Measurements from ENCODE around the gene HOXB3. TPM values are rescaled to one million over a fixed set of nuclear protein-coding genes. Genes with fewer than 3 reads are reported as not detected.

HOXB3 gene
- total and polyA plus RNA-seq, 2 of the 13 experiments (the other 11 are each of a cell fraction or from before 2014, with no cell fraction given) = not detected

DNA sequence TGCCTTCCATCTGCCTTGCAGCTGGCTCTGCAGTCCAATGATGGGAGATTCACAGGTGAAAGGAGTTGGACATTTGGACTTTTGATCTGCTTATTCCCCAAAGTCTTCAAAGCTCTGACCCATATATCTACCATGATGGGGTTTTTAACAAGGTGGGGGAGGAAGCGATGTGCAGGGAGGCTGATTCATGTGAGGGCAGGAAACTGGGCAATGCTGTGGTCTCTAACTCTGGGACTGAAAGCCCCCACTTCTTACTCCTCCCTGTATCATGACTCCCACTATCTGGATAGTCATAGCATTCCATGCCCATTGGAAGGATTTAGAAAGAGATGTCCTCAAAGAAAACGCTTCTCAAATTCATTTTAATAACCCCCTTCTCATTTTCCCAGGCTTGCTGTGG, 75.6 kb downstream of the HOXB3 start:
- Histone ChIP-seq H3K27me3 (ENCODE audit: control insufficient read depth in 1 of 2, insufficient read depth in 2 of 2, low read length in 2 of 2) (peaks cover 0 to 17% of the 10 kb centered on the region in 2 experiments; a peak in 1 of 5 replicates), H3K79me2 (ENCODE audit: insufficient read depth, low read length) (no peaks in the 10 kb centered on the region), H4K20me1 (ENCODE audit: insufficient read depth, low read length) (no peaks in the 10 kb centered on the region), H3K4me2 (ENCODE audit: low read depth, low read length) (no peak overlapping the region), H2AFZ (ENCODE audit: low read length) (no peak overlapping the region), H3K9ac (ENCODE audit: insufficient read depth, low read depth, low read length) (no peak overlapping the region), H3K36me3 (replicated peaks in 1 of 2; ENCODE audit: control insufficient read depth in 1 of 2, insufficient read depth in 2 of 2, low read length in 2 of 2) (no peaks in the 10 kb centered on the region), H3K9me3 (ENCODE audit: low read length) (no peaks in the 10 kb centered on the region), H3K4me1 (ENCODE audit: insufficient read depth, low read length) (no peaks in the 10 kb centered on the region), H3K27ac (ENCODE audit: extremely low read length, insufficient read depth, low read length) (no peak overlapping the region), H3K4me3 (replicated peaks in 1 of 3; ENCODE audit: insufficient read depth in 1 of 3, low read depth in 2 of 3, low read length in 3 of 3) (no peak overlapping the region)
- no TSS peak for BruUV-seq (replicated peaks)
- 0% methylated on average over 2 of the region's 2 CpGs for WGBS (ENCODE audit: low lambda C conversion rate)
- DNase-seq (ENCODE audit: low spot score) (no peak), FAIRE-seq (no peak), ATAC-seq (no peak)
- CTCF ChIA-PET (ENCODE audit: low intra/inter-chr PET ratio, low total read pairs) = no interaction called here
- POLR2A ChIA-PET = no interaction called here
- intact Hi-C loops (cut with micrococcal nuclease; ENCODE audit: unreplicated experiment) = no loop called here
- TF ChIP-seq ZMYM3 (CRISPR knock-in tag; IDR thresholded peaks at IDR 0.05) = no peak
- TF ChIP-seq, protein P1, sequence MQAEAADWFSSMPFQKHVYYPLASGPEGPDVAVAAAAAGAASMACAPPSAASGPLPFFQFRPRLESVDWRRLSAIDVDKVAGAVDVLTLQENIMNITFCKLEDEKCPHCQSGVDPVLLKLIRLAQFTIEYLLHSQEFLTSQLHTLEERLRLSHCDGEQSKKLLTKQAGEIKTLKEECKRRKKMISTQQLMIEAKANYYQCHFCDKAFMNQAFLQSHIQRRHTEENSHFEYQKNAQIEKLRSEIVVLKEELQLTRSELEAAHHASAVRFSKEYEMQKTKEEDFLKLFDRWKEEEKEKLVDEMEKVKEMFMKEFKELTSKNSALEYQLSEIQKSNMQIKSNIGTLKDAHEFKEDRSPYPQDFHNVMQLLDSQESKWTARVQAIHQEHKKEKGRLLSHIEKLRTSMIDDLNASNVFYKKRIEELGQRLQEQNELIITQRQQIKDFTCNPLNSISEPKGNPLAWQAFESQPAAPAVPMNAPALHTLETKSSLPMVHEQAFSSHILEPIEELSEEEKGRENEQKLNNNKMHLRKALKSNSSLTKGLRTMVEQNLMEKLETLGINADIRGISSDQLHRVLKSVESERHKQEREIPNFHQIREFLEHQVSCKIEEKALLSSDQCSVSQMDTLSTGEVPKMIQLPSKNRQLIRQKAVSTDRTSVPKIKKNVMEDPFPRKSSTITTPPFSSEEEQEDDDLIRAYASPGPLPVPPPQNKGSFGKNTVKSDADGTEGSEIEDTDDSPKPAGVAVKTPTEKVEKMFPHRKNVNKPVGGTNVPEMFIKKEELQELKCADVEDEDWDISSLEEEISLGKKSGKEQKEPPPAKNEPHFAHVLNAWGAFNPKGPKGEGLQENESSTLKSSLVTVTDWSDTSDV (CRISPR knock-in tag; IDR thresholded peaks at IDR 0.05) = no peak
- no peak for TF ChIP-seq SMARCC2 (IDR thresholded peaks at IDR 0.05)
- no peak for TF ChIP-seq ZNF674 (CRISPR knock-in tag; IDR thresholded peaks at IDR 0.05; ENCODE audit: low read depth)
- TF ChIP-seq RFX3 (CRISPR knock-in tag; IDR thresholded peaks at IDR 0.05) = no peak
- in situ Hi-C loops (cut with HindIII; ENCODE audit: extremely low pct_ligation_motif_present, low pct_unique_long_range_greater_than_20kb) = no loop called here

DNA sequence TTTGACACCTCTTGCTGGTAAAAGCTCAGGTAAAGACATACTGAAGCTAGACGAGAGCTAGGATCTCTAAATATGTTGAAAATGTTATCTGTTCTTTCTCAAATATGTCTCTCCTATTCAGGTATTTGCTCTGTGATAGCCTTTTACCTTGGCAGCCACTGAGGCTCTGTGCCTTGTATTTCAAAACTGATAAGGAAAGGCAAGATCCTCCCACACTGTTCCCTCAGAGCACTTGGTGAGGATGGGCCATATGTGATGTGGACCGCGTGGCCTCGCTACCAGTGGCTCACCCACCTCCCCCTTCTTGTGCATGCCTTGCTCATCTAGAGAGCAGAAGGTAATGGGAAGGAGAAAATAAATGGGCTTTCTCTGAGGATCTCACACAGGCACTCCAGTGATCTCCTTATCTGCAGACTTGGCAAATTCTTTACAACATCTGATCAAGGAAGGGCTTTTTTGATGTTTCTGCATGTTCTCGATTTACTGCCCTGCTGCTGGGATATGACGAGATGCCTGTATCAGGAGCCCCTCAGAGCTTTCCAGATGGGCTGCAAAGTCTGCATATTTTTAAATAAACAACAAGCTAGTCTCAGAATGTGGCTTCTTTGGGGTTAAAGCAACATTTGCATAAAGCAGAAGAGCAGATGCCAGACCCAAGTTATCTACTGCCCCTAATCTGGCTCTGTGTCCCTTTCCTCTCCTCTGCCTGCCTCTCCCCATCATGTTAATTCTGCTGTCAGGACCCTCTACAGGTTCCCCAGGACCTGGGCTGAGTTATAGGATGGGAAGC, 76.2 kb downstream of the HOXB3 start:
- no peak overlapping the region for H2AFZ ChIP-seq (ENCODE audit: low read length)
- H3K36me3 ChIP-seq (replicated peaks in 1 of 2; ENCODE audit: control insufficient read depth in 1 of 2, insufficient read depth in 2 of 2, low read length in 2 of 2) = no peaks in the 10 kb centered on the region
- FAIRE-seq (no peak), DNase-seq (ENCODE audit: low spot score) (no peak), ATAC-seq (no peak)
- H3K27ac ChIP-seq (ENCODE audit: extremely low read length, insufficient read depth, low read length) = no peak overlapping the region
- BruUV-seq (replicated peaks) = no TSS peak
- no peaks in the 10 kb centered on the region for H3K4me1 ChIP-seq (ENCODE audit: insufficient read depth, low read length)
- H3K27me3 ChIP-seq (ENCODE audit: control insufficient read depth in 1 of 2, insufficient read depth in 2 of 2, low read length in 2 of 2) = peaks cover 0 to 17% of the 10 kb centered on the region in 2 experiments; a peak in 1 of 5 replicates
- ChIA-PET CTCF (ENCODE audit: low intra/inter-chr PET ratio, low total read pairs) (no interaction called here), POLR2A (no interaction called here)
- 0% methylated on average over 6 of the region's 6 CpGs for WGBS (ENCODE audit: low lambda C conversion rate)
- TF ChIP-seq GLI4 (CRISPR knock-in tag; IDR thresholded peaks at IDR 0.05; ENCODE audit: borderline replicate concordance) (no peak), MAFK (conservative IDR thresholded peaks at IDR 0.05 in 1 of 2, IDR thresholded peaks at IDR 0.05 in 1 of 2; ENCODE audit: low read length in 2 of 2) (peak; percentile 30 to 59)
- no peak overlapping the region for H3K4me3 ChIP-seq (replicated peaks in 1 of 3; ENCODE audit: insufficient read depth in 1 of 3, low read depth in 2 of 3, low read length in 3 of 3)
- intact Hi-C loops (cut with micrococcal nuclease; ENCODE audit: unreplicated experiment) (no loop called here), in situ Hi-C loops (cut with HindIII; ENCODE audit: extremely low pct_ligation_motif_present, low pct_unique_long_range_greater_than_20kb) (no loop called here)
- H3K4me2 ChIP-seq (ENCODE audit: low read depth, low read length) = no peak overlapping the region
- H4K20me1 ChIP-seq (ENCODE audit: insufficient read depth, low read length) = no peaks in the 10 kb centered on the region
- no peaks in the 10 kb centered on the region for H3K79me2 ChIP-seq (ENCODE audit: insufficient read depth, low read length)
- no peaks in the 10 kb centered on the region for H3K9me3 ChIP-seq (ENCODE audit: low read length)
- no peak overlapping the region for H3K9ac ChIP-seq (ENCODE audit: insufficient read depth, low read depth, low read length)
